Renal cortical epithelial cell (primary cell): Measurements from ENCODE around the gene ANKZF1. TPM values are rescaled to one million over a fixed set of nuclear protein-coding genes. Genes with fewer than 3 reads are reported as not detected.
"Not testable (repeated sequence)": the region's sequence is repeated elsewhere in the genome, so short reads cannot be mapped to it uniquely, and the experiment has no call there.

Experiments
- DNase-seq: peaks from one replicate; pipeline ENCODE4 v3.0.0-alpha.2; 2011; ENCODE audit warnings: low read depth
- total RNA-seq: library from RNA; depleted of rRNA; stranded (reverse); fragments of >200 nt; gene quantifications from 2 replicates; pipeline ENCODE4 v1.2.3, GENCODE V29; 2014

The ANKZF1 gene
- total RNA-seq, 1 donor from 2014 or later, result 53.4 TPM

DNA sequence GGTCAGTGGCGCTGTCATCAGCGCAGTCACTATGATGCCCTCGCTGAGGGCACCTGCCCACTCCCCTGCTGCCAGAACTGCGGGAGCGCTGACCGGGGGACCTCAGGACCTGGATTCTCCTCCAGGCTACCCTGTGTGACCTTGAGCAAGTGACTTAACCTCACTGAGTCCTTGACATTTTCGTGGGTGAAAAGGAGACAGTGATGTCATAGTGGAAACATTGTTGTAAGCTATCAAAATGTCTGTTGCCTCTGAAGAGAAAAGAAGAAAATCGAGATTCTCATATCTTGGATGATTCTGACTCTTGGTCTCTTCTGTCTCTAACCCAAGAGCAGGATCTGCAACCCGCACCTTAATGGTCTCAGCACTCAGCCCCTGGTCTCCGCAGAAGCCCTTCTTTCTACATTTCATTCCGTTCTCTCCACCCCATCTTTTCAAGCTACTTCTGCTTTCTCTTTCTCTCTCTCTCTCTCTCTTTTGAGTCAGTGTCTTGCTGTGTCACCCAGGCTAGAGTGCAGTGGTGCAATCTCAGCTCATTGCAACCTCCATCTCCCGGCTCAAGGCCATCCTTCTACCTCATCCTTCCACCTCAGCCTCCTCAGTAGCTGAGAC is 25.1 kb downstream of the ANKZF1 start:
- no peak for DNase-seq

DNA sequence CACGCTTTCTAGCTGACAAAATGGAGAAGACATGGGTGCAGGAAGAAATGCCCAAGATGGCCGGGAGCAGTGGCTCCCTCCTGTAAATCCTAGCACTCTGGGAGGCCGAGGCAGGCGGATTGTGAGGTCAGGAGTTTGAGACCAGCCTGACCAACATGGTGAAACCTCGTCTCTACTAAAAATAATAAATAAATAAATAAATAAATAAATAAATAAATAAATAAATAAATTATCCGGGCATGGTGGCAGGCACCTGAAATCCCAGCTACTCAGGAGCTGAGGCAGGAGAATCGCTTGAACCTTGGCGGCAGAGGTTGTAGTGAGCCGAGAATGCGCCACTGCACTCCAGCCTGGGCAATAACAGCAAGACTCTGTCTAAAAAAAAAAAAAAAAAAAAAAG is 29.3 kb downstream of the ANKZF1 start:
- DNase-seq, result not testable (repeated sequence)

DNA sequence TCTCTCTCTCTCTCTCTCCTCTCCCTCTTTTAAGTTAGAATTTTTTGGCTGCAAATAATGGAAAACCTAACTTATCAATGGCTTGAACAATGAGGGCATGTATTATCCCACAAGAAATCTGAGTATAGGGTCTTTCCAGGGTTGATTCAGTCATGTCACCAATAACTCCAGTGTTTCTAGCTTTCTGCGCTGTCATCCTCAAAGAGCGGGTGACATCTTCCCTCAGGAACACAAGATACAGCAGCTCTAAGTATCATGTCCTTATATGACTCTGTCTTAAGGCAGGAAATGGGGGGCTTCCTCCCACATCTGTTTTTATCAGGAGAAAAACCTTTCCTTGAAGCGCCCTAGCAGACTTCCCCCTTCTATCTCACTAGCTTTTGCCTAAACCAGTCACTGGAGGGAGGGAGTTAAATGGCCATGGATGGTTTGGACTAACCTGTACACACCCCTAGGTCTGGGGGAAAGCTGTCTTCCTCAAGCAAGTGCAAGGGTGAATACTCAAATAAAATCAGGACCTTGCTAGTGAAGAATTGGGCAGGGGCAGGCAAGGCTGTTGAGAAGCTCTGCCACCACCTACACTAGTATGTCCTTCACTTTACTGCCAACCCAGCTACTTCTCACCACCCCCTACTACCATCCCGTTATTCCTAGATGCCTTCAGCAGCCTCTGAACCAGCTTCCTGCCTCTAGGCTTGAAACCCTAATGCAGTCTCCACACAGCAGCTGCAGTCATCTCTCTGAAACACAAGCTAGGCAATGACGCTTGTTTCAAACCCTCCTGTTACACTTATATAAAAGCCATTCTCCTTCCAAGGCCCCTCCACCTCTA is 31.6 kb downstream of the ANKZF1 start:
- DNase-seq, result no peak

DNA sequence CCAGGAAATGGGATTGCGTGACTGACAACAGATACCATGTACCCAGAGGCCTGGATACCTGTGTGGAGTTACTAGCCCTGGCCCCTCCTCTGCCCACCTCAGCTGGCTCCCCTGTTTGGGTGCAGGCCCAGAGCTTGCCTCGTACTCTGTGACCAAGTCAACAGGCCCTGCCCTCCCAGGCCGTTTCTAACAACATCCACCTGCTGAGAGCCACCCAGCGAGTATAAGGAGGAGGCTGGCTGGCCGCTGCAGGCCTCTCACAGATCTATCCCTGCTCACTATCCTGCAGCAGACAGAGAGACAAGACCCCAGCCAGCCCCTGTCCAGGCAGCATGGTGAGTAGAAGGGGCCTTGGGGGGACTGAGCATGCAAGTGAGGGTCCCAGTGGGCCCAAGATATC is 36.6 kb downstream of the ANKZF1 start:
- DNase-seq, result no peak

DNA sequence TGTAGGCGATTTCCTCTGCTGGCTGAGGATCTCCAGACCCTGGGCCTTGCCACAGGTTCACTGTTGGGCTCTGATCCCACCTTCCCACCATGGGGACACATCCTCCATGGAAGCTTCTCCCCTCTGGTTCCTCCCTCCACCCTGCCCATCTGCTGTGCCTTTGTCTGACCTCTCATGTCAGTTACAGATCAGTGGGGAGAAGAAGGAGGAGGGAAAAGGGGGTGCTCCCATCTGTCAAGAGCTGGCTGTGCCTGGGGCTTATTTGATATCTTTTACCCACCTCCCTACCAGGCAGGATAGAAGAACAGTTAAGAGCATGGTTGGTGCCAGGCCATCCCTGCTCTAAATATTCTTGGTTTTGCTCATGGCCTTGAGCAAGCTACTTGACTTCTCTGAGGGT is 37.3 kb downstream of the ANKZF1 start:
- no peak for DNase-seq

DNA sequence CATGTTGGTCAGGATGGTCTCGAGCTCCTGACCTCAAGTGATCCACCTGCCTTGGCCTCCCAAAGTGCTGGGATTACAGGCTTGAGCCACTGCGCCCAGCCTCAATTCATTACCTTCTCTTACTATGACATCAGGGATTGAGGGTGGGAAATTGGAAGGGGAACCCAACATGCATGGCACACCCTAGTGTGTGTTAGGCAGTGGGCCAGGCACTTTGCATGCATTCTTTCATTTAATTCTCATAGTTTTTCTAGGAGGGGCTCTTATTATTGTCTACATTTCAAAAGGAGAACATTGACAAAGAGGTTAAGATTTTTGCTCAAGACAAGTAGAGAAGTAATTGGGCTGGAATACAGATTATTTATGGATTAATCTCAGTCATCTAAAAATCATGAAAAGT is 38.7 kb downstream of the ANKZF1 start:
- no peak for DNase-seq

DNA sequence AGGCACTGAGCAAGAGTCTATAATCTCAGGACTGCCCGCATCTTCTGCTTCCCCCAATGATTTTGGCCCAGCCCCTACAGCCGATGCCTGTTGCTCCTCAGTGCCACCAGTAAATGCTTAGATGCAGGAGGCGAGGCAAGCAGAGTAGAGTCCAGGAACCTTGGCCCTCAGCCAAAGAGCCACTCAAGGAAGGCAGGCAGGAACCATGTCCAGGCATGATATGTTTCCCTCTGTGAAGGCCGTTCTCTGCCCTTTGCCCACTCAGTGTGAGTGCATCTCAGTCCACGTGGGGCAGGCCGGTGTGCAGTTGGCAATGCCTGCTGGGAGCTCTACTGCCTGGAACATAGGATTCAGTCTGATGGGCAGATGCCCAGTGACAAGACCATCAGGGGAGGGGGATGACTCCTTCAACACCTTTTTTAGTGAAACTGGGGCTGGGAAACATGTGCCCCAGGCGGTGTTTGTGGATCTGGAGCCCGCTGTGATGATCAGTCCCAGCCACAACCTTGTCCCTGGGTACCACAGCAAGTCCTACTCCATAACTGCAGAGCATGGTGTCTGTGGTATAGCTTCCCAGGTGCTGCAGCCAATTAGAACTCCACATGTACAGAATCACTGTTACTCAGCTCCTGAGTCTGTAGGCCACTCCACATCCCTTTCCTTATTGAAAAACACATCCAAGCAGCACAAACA is 39.9 kb downstream of the ANKZF1 start:
- peak; percentile 77 for DNase-seq

DNA sequence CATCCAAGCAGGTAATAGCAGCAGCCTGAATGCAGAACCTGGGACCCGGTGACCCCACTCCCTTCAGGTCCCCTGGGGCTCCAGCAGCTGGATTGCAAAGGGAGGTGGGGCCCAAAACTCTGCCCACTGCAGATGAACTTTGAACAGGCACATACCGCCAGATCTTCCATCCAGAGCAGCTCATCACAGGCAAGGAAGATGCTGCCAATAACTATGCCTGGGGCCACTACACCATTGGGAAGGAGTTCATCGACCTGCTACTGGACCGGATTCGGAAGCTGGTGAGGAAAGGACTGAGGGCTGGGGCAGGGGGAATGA is 40.4 kb downstream of the ANKZF1 start:
- no peak for DNase-seq

DNA sequence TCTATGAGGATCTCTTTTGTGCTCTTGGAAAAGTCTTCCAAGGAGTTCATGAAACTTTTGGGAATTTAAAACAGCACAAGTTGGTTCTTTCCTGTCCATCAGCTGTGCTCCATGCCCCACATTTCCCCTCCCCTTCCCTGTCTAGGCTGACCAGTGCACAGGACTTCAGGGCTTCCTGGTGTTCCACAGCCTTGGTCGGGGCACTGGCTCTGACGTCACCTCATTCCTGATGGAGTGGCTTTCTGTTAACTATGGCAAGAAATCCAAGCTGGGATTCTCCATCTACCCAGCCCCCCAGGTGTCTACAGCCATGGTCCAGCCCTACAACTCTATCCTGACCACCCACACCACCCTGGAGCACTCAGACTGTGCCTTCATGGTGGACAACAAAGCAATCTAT is 41.4 kb downstream of the ANKZF1 start:
- no peak for DNase-seq

DNA sequence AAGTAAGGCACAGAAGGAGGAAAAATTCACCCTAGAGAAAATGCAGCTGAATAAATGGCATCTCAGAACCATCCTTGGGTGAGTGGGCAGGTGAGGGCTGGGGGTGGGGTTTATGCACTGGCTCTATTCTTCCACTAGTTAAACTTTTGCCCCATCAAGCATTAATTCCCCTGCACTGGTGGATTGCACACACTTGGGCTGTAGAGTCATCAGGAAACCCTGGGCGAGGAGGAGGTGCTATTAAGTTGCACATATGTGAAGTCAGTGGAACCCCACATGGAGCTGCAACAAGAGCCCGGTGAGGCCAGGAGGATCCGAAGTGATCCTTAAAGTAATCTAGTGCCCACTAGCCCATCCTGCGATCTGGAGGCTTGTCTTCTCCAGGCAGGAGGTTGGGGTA is 42.8 kb downstream of the ANKZF1 start:
- DNase-seq, result peak; percentile 79

DNA sequence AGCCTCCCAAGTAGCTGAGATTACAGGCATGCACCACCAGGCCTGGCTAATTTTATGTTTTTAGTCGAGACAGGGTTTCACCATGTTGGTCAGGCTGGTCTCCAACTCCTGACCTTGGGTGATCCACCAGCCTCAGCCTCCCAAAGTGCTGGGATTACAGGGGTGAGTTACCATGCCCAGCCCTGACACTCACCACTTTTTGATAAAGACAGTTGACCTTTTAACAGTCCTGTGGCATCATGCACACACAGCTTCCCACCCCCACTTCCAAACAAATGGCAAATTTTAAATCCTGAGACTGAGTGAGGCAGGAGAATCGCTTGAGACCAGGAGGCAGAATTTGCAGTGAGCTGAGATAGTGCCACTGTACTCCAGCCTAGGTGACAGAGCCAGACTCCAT is 43.4 kb downstream of the ANKZF1 start:
- DNase-seq, result peak; percentile 55

DNA sequence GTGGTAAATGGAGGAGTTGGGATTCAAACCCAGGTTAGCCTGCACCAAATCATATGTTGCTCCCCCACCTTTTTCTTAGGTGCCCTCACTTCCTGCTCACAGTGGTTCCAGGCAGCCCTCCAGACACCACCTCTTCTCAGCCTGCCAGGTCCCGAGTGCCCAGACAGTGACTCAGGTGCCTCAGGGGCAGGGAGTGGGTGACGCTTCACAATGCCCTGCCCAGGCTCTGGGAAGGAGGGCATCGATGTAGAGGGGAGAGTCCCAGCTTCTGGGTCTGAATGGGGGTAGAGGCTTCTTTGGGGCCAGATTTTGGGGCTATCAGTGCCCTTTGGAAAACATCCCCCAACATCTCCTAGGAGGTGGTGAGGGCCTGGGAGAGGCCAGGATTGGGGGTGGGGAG is 44.3 kb downstream of the ANKZF1 start:
- peak; percentile 85 for DNase-seq

DNA sequence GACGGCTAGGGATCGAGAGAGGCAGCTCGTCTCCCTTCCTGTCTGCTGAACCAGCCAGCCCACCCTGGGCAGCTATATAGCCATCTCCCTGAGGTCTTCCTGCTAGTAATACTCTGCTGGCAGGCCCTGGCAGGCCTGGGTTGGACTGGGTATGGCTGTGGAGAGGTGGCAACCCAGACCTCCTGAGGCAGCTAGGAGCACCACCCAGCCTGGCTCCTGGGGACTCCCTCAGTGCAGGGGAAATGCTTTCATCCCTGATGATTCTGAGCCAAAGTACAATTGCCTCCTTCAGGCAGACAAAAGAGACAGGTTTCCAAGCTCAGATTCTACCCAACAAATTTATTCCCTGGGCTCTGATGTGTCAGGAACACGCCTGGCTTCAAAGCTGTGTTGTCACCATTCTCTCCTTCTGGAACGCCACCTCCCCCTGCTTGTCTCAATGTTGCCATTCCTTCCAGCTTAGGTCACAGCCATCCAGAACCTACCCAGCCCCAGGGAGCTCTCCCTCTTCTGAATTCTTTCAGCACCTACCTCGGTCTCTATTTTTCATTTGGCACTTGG is 44.8 kb downstream of the ANKZF1 start:
- peak; percentile 92 for DNase-seq

DNA sequence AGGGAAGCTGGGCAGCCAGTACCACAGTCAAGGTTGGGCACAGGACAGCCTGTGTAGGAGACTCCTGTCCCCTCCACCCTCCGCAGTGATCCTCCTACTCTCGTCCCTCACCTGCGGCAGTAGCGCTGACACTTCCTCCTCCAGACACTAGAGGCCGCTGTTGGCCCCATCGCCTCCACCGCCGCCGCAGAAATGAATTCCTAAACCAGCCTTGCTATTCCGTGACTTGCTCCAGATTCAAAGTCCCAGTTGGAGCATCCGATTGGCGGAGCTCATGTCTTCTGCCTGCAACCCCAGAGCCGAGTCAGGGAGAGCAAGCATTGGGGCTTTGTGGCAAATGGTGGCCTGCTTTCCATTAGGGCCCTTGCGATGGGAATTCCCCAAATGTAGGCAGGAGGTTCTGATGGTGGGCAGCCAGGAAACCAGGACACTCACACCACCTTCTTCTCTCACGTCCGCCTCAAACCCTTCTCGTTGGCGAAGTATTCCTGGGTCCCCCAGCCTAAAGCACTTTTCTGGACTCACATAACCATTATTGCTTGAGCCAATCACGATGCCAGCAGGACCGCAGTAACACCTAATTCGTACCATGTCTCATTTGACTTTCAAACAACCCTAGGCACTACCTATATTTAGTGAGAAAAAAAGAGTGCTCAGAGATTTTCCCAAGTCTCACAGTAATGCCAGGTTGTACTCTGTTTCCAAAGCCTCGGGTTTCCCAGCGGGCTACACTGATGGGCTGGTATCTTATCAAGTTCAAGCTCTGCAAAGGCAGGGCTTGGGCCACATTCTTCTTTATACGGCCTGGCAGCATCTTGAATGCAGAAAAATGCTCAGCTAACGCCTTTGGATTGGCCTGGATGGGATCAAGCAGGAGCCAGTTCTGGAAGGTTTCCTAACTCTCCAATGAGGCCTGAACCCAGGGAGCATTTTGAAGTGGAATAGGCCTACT is 48.4 kb downstream of the ANKZF1 start:
- DNase-seq, result peak; percentile 56

DNA sequence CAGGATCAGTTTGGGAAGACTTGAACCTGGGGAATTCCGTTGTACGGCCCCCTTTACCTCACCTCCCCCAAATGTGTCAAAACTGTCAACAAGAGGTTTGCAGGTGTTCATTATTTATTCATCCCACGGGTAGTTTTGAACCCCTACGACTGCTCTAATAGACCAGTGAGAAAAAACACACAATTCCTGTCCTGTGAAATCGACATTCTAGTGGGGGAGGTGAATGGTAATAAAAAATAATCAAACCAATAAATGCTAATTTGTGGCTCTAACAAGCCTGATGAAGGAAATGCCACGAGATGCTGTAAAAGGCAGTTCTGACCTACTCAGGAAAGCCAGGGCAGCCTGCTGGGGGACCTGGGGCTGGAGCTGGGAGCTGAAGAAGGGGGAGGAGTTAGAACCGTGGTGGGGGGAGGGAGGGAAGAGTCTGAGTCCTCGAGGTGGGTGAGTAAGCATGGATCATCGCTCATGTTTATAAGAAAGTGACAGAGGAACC is 49.1 kb downstream of the ANKZF1 start:
- DNase-seq, result peak; percentile 23

DNA sequence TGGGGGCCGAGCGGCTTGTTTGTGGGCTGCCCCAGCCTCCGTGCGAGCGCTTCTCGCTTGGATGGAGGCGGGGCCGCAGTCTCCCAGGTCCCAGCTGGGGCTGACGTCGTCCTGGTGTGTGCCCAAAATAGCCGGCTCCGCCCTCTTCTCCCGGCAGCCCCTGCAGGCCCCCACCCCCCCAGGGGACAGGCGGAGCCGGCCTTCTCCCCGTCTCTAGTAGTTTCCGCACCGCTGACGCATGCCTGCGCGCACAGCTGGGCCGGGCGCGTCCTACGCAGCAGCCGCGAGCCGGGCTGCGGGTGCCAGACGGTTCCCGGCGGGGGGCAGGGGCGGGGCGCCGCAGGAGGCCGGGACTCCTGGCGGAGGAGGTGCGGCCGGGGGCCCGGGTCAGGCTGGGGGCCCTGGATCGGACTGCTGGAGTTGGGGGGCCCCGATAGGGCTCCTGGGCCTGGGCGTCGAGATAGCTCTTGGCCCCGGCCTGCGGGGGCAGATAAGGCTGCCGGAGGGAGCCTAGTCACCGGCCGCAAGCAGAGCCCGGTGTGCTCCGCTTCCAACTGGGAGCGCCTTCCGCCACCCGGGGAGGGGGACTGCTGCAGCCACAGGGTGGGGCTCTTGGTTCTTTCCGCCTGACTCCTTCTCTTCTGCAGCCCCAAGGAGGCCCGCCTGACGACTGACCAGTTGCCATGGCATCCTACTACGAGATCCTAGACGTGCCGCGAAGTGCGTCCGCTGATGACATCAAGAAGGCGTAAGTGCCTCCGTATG is 49.7 kb downstream of the ANKZF1 start, which contains the start of gene DNAJB2:
Gene DNAJB2, plus strand, starts transcription at position 216 of the 765 bp plus-strand sequence. Its CDS starts 468 bp downstream, at position 684.
- peak; percentile 96 for DNase-seq

DNA sequence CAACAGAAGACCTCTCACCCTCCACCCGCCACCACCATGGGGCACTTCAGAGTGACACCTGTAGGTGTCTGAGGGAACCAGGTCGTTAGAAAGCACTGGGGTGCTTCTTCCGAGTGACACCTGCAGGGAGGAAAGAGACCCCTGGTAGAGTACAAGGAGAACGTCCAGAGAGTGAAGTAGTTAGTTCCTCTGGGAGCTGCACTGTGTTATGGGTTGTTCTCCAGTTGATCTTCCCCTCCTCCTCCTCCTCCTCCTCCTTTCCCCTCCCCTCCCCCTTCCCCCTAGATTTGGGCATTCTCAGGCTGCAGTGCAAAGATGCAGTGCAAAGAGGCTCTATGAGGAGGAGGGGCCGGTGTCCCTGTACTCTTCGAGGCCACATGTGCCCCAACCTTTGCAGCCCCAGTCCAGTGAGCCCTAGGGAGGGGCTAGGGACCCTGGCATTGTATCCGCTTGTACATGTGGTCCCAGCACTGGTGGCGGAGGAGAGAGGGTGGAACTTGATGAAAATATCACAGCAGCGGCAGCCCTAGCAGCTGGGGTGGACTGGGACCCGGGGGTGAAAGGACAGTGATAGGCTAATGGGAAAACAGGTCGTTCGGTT is 50.4 kb downstream of the ANKZF1 start:
- DNase-seq, result no peak

DNA sequence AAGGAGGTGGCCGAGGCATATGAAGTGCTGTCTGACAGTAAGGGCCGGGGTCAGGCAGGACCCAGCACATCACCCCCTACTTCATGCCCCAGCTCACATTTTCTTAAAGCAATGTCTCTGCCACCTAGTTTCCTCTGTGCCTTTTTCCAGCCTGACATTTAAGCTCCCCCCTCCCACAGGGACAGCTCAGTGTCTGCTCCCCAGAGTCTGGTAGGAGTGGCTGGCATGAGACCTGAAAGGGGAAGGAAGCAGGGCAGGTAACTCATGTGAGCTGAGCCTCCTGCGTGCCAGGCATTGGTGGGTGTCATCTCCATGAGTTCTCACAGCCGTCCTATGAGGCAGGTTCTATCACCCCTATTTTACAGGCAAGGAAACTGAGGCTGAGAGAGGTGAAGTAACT is 51.0 kb downstream of the ANKZF1 start:
- DNase-seq, result no peak

DNA sequence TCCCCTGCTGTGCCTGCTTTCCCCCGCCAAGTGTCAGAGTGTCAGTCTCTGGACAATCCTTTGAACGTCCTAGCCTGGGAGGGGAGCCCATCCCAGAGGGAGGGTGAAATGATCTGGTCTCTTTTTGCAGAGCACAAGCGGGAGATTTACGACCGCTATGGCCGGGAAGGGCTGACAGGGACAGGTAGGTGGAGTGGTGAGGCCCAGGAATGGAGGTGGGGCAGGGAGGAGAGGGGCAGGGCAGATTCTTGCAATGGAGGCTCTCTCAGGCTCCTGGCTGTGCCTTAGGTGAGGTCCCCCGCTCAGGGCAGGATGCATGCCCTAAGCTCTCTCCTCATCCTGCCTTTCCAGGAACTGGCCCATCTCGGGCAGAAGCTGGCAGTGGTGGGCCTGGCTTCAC is 52.0 kb downstream of the ANKZF1 start:
- DNase-seq, result no peak

DNA sequence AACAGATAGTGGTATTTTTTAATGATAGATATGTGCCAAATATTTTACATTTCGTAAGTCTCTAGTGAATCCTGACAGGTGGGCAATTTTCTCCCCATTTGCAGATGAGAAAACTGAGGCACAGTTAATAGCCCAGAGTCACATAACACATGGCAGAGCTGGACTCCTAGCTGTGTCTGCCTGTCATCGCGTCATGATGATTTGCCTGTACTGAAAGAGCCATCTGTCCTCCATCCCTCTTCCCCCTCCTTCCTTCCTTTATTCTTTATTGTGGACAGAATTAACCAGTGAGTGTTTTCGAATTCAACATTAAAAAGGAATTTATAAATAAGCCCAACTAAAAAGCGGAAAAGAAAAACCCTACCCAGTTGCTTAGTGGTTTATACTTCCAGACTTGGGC is 52.8 kb downstream of the ANKZF1 start:
- DNase-seq, result no peak
